Measurements from ENCODE around the gene EXOC6B. TPM values are rescaled to one million over a fixed set of nuclear protein-coding genes. Genes with fewer than 3 reads are reported as not detected.
A peak's percentile ranks its signal among the peaks of the same experiment; 100 is the strongest.

The EXOC6B gene
- total RNA-seq, 1 donor from 2014 or later = 46.1 TPM

DNA sequence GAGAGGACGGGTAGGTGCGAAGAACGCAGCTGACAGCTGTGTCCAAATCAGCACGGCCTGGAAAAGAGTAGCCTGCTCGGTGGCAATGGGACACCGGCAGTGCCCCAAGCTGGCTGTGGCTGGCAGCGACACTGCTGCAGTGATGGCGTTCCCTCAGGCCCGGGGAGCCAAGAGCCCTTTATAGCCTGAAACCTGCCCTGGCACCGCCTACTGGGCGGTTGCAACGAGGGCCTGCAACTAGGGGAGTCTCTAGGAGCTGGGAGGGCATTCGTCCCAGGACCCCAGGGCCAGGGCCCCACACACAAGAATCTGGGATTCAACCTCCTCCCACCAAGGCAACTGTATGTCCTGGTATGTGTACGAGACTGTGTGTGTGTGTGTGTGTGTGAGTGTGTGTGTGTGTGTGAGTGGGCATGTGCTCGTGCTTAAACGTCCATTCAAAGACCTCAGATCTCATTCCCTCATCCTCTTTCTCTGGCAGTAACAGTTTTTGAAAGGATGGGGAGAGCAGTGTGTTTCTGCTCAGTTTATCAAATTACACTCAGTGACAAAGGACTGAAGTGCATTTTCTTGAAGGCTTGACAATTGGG lies 671.4 kb downstream of the EXOC6B start:
- Mint-ChIP-seq H3K27me3 (peaks cover 43% of the 10 kb centered on the region), H3K4me3 (no peak overlapping the region), H3K36me3 (no peaks in the 10 kb centered on the region), H3K9me3 (no peaks in the 10 kb centered on the region), H3K27ac (no peak overlapping the region), H3K4me1 (ENCODE audit: unreplicated experiment) (peaks cover 9% of the 10 kb centered on the region)
- peak; percentile 57 for DNase-seq (ENCODE audit: extremely low spot score, unreplicated experiment)
- TF ChIP-seq, protein P1, sequence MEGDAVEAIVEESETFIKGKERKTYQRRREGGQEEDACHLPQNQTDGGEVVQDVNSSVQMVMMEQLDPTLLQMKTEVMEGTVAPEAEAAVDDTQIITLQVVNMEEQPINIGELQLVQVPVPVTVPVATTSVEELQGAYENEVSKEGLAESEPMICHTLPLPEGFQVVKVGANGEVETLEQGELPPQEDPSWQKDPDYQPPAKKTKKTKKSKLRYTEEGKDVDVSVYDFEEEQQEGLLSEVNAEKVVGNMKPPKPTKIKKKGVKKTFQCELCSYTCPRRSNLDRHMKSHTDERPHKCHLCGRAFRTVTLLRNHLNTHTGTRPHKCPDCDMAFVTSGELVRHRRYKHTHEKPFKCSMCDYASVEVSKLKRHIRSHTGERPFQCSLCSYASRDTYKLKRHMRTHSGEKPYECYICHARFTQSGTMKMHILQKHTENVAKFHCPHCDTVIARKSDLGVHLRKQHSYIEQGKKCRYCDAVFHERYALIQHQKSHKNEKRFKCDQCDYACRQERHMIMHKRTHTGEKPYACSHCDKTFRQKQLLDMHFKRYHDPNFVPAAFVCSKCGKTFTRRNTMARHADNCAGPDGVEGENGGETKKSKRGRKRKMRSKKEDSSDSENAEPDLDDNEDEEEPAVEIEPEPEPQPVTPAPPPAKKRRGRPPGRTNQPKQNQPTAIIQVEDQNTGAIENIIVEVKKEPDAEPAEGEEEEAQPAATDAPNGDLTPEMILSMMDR (conservative IDR thresholded peaks at IDR 0.05) = no peak

DNA sequence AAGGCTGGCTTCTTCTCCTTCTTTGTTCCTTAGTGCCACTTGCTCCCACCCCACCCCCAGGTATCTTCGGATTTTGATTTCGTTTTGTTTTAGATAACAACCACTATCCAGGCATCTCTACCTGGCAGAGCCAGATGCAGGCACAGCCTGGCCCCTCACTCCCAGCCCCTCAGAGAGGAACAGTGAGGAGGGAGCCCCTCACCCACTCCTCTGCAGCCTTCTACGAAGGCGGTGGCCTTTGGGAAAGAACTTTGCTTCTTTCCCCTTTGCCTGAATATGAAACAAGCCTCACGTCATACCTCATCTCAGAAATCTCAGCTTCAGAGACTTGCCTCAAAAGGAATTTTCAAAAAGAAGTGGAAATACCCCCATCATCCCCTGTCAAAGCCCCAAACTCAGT lies 671.9 kb downstream of the EXOC6B start:
- H3K27me3 Mint-ChIP-seq = peaks cover 49% of the 10 kb centered on the region
- TF ChIP-seq, protein P1 (conservative IDR thresholded peaks at IDR 0.05) = no peak
- H3K9me3 Mint-ChIP-seq = no peaks in the 10 kb centered on the region
- peaks cover 9% of the 10 kb centered on the region for H3K4me1 Mint-ChIP-seq (ENCODE audit: unreplicated experiment)
- H3K4me3 Mint-ChIP-seq = no peak overlapping the region
- no peak for DNase-seq (ENCODE audit: extremely low spot score, unreplicated experiment)
- no peak overlapping the region for H3K27ac Mint-ChIP-seq
- no peaks in the 10 kb centered on the region for H3K36me3 Mint-ChIP-seq

DNA sequence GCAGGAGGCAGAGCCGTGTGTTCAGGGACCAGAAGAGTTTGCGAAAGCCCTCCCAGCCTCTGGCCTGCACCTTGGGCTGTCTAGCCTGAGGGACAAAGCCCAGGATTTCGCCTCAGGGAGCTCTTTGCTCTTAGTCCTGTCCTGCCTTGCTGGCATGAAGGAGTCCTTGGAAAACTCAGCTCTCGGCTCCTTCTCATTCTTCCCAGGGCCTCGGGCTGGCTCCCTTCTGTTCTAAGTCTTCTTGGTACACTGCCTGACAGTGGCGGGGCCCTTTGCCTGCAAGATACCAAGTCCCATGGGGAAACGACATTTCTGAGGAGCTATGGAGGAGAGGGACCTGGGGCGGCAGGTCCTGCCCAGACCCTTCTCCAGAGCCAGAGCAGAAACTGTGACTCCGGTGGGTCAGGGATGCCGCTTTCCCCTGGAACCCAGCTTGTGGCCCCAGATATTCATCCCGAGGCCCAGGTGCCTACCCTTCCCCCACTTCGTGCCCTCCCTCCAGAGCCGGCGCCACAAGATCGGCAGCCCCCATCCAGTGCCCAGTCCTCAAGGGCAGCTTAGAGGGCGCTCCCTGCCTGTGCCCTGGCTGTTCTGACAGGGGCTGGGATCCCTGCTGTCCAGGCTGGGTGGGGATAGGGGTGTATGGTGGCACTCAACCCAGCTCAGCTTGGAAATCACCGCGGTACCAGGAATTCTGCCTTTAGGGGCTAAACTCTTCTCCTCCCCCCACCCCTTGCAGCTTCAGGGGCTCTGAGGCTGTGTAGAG lies 672.6 kb downstream of the EXOC6B start:
- Mint-ChIP-seq H3K9me3 (no peaks in the 10 kb centered on the region), H3K27ac (no peak overlapping the region), H3K4me1 (ENCODE audit: unreplicated experiment) (peaks cover 13% of the 10 kb centered on the region), H3K36me3 (no peaks in the 10 kb centered on the region), H3K27me3 (peaks cover 54% of the 10 kb centered on the region), H3K4me3 (no peak overlapping the region)
- peak; percentile 58 for DNase-seq (ENCODE audit: extremely low spot score, unreplicated experiment)
- TF ChIP-seq, protein P1 (conservative IDR thresholded peaks at IDR 0.05) = no peak

DNA sequence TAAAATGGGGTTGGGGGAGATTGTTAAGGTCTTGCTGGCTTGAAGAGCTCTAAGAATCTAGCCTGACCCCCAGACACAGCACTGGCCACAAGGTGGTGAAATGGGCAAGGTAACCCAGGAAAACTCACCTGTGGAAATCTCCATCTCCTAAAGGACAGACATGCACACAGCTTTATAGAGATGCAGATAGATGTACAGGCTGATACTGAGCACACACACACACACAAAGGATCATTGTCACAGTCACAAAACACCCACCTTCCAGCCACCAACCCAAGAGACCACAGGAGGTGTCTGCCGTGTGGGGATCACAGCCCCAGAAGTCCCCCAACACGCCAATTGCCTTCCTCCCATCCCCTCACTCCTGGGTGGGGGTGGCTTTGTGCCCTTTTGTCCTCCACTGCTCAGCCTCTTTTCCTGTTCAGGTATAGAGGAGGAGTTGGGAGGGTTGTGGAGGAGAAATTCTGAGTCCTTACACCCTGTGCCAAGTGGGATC lies 674.9 kb downstream of the EXOC6B start:
- TF ChIP-seq, protein P1 (conservative IDR thresholded peaks at IDR 0.05) = no peak
- Mint-ChIP-seq H3K4me1 (ENCODE audit: unreplicated experiment) (peaks cover 22% of the 10 kb centered on the region), H3K27me3 (peaks cover 64% of the 10 kb centered on the region), H3K9me3 (no peaks in the 10 kb centered on the region), H3K4me3 (no peak overlapping the region), H3K27ac (no peak overlapping the region), H3K36me3 (no peaks in the 10 kb centered on the region)
- no peak for DNase-seq (ENCODE audit: extremely low spot score, unreplicated experiment)

DNA sequence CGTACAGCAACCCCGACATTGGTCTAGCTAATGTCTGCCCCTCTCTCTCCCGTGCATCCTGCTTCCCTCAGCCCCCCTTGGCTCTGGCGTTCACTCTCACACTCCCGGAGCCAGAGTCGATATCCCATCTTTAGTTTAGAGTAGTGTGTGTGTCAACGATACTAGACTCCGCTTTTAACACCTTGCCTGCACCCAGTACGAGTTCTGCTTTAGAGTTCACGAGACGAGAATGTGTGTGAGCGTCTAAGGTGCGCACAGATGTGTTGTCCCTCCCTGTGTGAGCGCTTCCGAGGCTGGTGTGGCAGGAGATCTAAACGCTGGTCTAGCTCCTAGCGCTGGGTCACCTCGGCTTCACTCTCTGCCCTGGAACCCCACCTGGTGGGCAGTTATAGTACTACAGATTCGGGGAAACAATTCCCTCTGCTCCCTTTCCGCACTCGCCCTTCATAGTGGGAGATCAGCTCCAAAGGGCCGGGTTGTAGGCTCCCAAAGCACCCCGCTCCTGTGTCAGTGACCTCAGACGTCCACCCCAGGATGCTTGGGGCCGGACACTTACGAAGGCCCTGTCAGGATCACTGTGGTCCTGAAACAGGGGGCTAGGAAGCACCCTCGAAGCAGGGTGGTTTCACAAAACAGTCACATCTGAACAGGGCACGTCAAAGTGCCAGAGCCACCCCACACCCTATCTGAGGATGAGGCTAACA lies 675.5 kb downstream of the EXOC6B start:
- Mint-ChIP-seq H3K27me3 (peaks cover 67% of the 10 kb centered on the region), H3K4me1 (ENCODE audit: unreplicated experiment) (peaks cover 22% of the 10 kb centered on the region), H3K27ac (peak overlapping the region; percentile 83)

More for the DNA sequence above, 675.5 kb downstream of the EXOC6B start:
- no peaks in the 10 kb centered on the region for H3K9me3 Mint-ChIP-seq
- no peaks in the 10 kb centered on the region for H3K36me3 Mint-ChIP-seq
- TF ChIP-seq, protein P1 (conservative IDR thresholded peaks at IDR 0.05) = peak; percentile 88
- peak; percentile 91 for DNase-seq (ENCODE audit: extremely low spot score, unreplicated experiment)
- H3K4me3 Mint-ChIP-seq = peak overlapping the region; percentile 88
